ENCODE data around the gene FTO. TPM values are rescaled to one million over a fixed set of nuclear protein-coding genes. Genes with fewer than 3 reads are reported as not detected.

FTO gene
- total RNA-seq, 1 experiment from 2014 or later: 73.6 TPM

DNA sequence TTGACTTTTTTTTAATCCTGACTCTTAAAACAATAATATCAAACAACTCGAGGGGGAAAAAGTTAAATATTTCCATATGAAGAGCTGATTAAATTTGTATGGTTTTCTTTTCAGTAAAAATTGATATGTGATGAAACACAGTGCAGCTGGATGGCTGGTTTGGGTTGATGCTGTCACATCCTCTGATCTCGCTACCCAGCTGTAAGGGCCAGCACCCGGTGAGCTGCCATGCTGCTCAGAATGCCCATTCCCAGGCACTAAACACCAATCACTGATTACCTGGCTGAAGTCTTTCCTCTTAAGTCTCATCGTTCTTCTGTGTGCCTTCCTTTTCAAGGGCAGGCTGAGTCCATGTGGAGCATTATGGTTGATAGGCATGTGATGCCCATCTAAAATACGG is 348.3 kb downstream of the FTO start:
- DNase-seq (ENCODE audit: low spot score): no peak

DNA sequence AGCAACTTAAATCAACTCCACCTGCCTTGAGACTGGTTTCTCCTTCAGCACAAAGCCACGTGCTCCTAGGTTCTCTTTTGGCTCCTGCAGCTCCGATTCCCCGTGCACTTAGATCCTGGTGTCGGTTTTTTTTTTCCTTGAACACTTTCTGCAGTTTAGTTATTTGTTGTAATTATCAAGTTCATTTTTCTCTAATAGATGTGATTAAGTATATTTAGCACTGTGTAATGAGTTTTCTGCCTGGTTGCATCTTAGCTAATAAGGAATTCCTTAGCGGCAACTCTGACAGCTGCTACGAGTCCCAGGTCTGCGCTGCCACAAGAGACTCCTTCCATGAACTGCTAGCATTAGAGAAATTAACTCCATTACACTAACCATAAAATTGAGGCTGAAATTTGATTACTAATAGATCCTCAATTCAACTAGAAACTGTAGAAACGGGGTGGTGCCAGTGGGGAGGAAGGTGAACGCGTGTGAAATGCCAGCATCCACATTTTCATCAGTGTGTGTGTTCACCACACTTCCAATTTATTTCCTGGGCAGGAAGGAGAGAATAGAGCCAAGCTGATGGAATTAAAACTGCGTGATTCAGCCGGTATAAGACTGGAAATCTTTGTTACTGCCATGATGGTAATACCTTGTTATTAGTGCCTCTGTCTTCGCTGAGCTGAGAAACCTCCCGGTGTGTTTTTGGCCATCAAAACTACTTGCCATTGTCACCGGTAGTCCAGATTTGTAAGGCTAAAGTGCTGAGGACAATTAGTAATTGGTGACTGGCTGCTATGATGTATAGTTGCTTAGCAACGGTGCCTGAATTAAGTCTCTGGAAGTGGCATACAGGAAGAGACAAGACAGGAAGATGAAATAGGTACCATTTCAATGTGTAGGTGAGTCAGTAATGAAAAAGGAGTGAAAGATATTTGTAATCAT is 350.2 kb downstream of the FTO start:
- DNase-seq (ENCODE audit: low spot score): no peak

DNA sequence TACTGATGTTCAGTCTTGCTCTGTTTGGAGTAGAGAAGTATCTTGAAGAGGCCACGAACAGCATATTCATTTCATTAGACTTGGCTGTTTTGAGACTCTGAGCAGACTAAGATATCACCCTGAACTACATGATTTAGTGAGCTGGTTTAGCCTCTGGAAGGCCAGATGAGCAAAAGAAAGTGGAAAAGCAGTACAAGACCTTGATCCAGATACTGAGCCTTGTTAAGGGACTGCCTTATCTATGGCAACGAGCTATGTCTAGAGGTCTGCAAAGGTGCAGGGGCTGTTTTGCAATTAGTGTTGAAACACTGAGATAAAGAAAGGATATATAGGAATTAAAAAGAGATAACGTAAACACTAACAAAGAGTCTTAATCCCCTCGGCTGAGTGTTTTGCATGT is 351.2 kb downstream of the FTO start:
- no peak for DNase-seq (ENCODE audit: low spot score)

DNA sequence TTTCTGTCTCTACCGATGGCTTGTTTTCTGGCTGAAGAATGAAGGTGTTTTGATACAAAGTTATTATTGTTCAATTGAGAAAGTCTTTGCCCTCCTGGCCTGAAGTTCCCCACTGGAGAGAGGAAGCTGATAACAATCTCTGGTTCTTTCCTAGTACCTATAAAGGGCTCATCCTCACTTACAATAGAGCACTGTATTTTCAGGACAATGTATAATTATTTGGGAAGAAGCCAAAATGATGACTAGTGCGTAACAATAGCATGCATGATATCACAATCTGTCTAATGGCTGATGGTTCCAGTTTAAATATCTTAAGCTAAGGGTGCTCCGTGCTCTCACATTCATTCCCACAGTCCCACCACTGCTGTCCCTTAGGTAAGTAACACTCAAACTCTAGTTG is 351.9 kb downstream of the FTO start:
- no peak for DNase-seq (ENCODE audit: low spot score)

DNA sequence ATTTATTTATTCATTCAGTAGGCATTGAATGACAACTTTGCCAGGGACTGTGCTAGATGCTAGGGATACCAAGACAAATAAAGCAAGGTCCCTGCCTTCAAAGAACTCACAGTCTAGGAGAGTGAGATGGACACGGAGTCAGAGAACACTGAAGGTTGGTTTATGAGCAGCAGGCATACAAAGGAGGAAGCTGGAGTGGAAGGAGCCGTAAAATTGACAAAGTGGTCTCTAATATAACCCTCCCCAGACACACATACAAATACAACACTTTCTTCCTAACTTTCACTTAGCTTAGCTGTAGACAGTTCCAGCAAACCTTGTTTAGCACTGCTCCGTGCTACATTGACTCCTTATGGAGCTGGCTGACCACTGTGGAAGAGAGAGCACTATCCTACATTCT is 353.0 kb downstream of the FTO start:
- no peak for DNase-seq (ENCODE audit: low spot score)

DNA sequence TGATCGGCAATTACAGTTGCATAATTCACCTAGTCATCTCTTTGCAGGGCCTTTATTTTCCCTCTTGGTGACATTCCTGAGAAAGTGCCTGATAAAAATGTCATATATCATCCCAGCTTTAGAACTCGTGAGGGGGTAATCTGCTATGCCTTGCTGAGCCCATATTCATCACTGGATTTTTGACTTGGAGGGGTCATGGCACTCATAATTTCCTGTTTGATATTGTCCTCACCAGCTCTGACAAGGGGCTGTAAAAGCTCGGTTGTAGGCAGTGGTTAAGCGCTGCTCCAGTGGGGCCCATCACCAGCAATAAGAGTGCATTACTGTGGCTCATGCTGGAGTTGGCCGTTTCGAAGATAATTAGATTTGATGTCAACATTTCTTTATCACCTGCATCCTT is 355.4 kb downstream of the FTO start:
- no peak for DNase-seq (ENCODE audit: low spot score)

DNA sequence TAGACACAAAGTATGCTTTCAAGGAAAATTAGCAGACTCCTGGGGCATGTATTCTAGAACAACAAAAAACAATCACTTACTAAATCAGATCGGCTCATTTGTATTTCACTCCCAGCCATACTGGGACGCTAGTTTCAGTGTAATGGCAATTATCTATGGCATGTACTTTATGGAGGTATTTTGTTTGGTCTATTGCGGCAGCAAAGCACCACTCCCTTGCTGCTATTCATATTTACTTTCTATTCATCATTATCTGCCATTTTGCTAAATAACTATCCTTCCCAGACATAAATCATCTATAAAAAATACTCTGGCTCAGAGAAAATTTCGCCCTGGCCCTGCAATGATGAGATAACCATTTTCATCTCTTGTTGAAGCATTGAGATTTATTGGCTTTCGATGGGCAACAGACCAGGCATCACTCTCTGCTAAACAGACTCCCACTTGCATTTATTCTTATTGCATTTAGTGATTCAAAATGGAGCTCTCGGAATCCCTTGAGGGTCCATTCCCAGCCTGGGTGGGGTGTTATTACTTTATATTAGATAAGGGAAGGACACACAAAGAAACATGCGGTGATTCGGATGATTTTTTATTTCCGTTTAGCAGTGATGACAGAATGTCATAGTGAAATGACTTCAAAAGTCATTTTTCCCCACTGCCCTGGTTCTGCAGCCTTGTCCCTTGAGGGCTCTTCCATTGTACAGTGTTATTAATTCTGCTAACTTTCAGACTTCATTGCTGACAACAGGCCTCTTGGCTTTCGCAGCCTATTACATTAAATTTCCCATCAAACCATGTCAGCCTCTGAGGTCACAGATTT is 356.9 kb downstream of the FTO start:
- DNase-seq (ENCODE audit: low spot score): no peak

DNA sequence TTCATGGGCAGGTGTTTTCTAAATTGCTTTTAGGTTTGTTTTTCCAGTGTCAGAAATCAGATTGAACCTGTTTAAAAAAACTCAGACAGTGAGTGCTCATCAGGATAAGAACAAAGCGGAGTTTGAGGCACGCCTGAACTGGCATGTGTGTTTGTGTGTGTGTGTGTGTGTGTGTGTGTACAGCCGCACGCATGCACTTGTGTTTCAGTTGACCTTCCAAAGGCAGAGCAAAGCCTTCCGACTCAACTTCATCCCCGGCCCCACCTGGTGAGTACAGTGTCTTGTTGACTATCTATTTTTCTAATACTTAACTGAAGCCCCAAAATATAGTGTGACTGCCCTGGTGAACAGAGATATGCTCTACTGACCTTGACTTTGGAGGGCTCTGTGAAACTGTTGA is 357.5 kb downstream of the FTO start:
- DNase-seq (ENCODE audit: low spot score): no peak

DNA sequence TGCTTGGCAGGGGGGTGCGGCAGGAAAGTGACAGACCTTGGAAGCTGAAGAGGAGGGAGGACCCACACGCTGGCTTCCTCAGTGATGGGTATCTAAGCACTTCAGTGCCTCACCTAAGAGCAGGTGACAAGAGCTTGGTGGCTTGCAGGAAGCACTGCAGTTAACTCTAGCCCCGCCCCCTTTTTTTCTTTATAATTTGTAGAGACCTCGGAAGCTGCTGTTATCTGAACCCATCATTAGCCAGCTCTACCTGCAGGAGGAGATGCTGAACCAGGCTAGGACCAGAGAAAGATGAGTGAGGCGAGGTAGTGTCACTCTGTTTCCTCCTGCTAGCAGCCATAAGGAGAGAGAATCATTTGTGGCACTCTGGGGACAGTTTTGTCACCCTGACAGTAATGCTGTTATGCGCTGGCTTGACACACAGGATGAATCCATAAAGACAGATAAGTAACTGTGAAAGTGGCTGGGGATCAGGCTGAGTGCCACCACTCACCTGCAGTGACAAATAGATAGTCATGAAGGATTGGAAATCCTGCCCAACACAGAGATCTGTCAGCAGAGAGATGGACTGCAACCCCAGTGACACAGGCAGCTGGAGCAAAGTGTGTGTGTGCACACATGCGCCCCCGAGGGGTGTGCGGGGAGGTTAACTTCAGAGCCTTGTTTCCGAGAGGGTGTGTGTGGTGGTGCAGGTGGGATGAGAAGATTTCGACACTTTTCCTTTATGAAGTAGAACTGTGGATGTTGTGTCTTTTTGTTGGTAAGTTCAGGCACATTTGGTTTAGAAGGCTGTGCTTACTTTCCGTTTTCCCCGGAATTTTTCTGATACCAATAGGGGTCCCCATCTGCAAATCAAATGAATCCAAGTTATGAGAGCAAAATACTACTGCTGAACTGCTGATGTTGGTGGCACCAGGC is 358.7 kb downstream of the FTO start:
- DNase-seq (ENCODE audit: low spot score): no peak

DNA sequence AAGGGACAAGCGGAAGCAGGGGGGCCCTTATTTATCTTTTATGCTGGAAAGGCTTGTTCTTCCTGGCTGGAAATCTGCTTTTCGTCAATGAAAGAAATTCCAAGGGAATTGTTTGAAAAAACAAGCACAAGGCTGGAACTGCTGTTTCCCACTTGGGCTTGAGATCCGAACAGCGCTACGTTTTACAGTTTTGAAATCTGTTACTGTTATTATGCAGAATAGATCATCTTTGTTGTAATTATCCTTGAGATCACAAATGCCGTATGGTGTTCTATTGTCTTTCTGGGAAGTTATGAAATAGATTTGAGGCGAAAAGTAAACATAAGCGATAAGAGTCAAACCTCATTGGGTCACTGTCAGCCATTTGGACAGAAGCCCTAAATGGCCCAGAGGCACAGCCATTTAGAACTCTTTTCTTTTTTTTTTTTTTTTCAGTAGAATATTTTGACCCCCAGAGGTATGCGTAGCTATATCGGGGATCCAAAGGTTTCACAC is 359.4 kb downstream of the FTO start:
- DNase-seq (ENCODE audit: low spot score): no peak

DNA sequence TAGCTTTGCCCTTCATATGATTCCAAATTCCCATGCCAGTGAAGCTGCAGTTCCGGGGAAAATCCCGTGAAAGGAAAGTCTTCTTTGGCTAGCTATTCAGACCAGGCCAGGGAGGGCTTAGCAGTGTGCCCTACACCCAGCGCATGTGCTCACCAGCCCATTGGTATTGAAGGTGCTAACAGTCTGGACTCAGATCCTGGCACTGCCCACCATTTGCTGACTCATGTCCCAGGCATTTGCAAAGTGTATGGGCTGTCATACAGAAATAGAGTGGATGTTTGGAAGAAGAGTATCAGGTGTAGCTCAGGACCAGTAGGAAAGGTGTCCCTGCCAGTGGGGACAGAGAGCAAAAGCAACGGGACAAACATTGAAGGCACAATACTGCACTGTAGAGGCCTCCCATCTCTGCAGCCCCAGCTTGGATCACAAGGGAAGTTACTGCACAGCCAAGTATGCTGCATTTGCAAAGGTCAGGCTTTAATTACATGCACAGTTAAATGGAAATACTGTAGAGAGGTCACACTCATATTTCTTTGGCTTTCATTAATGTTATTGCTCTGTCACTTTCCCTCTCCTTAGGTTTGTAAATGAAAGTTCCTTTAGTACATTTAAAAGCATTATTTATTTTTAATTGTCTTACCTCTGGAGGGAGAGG is 362.6 kb downstream of the FTO start:
- peak; percentile 9 for DNase-seq (ENCODE audit: low spot score)

DNA sequence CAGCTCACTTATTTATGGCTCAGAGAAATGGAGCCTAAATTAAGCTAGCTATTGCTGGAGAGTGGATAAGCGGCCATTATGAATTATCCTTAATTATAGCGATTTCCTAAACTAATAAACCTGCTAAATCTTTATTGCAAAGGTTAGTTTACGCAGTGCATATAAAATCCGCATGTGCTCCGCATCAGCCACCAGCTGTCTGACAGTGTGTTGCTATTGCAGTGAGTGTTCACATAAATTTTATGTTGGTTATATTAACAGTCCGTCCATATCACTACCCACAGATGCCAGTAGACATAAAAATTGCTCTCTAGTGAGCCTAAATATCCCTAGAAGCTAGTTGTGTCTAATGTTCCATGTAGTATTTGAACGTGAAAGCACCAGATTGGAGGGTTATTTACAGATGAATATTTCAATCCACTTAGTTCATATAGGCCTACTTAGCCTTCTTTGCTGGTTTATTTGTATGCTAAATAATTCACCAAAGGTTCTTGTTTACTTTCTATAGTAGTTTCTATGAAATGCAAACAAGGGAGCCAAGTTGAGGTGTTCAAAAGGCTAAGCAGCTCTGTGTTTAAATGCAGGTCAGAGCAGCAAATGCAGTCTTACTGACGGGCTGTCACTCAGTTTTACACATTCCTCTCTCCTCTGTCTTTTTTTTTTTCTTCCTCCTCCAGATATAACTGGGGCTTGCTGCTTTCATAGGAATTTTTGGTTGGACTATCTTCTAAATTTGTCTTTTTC is 363.5 kb downstream of the FTO start:
- DNase-seq (ENCODE audit: low spot score): no peak

DNA sequence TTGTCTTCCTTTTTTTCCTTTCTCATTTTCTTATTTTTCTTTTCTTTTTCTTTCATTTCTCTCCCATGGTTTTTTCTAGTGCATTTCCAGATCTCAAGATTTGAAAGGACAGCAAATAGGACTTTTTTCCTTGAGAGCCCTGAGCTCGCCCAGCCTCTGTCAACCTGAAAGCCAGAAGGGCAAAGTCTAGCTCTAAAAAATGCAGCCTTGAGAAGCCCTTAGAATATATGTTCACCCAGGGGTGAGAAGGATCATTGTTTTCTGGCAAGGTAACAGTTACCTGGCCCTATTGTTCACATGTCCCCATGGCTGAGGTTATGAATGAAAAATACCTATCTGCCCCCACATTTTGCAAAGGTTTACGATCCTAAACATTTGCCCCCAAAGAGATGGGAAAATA is 364.3 kb downstream of the FTO start:
- no peak for DNase-seq (ENCODE audit: low spot score)

DNA sequence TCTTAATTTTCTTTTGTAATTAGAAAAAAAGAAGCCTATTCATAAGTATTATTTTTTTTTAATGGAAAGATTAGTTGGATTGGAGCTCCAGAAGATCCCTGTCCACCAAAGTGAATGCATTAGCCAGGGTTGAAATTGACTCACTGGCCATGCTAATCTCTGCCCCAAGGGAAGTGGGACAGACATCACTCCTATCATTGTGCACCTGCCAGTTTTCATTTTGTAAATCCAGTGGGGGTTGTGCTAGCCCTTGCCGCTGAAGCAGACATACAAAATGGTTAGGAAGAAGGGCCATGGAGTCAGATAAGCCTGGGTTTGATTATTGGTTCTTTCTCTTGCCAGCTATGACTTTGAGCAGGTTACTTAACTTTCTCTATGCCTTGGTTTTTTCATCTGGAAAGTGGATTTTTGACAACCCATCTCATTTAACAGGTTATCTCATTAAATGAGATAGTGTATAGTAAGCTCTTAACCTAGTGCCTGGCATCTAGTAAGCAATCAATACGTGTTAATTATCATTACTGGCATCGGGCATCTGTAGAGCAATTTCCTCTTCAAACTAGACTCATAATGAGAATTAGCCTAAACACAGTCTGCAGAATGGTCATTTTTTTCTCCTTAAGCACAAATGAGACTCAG is 365.8 kb downstream of the FTO start:
- DNase-seq (ENCODE audit: low spot score): no peak

DNA sequence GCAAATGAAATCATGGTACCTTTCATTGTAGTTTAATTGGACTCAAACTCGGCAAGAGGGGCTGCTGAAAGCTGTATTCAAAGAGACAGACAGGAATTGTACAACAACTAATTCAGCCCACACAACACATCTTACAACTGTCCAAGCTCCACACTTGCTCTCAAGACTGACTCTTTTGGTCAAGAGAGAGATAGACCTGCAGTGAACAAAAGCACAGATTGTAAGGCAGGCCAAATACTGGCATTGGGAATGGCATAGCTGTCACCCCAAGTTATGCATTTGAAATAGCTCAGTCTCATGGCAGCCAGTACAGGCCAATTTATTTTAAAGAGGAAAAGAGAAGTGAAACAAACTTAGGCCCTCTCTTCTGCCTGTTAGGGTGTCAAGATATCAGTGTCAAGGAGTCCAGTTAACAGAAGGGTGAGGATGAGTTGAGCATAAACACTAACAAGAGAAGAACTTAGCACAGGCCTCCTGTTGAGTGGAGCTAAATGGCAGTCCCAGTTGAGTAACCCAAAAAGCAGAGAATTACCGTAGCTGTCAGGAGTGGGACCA is 366.9 kb downstream of the FTO start:
- no peak for DNase-seq (ENCODE audit: low spot score)

DNA sequence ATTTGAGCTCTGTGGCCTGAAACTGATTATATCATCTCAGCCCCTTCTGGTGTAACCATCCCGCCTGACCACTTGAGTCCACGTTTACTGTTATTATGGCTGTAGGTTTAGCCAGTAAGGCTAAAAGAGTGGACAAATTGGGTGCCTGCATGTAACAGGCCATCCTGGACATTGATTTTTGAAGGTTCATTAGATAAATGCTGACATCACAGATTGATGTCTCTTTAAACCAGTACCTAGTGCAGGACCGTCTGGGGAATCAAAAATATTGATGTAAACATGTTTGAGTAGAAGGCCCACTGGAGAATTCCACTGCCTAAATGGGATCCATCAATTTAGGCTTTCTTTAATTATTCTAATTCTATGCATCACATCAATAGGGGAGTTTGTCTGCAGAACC is 367.6 kb downstream of the FTO start:
- DNase-seq (ENCODE audit: low spot score): no peak

DNA sequence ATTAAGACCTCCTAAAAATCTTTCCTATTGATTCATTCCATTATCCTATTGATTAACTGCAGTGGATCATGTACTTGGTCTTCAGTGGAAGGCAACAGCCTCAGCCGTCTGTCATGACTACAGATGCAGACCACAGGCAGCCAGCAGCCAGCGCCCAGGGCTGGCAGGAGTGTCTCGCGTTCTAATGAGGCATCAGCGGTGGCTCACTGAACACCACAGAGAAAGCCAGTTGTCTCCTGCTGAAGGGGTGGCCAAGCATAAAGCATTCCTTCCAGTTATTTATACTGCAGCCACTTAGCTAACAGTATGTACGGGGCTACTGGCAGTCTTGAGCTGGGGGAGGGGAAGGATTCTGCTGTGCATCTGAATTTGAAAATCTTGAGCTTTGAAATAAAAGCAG is 368.3 kb downstream of the FTO start:
- no peak for DNase-seq (ENCODE audit: low spot score)

DNA sequence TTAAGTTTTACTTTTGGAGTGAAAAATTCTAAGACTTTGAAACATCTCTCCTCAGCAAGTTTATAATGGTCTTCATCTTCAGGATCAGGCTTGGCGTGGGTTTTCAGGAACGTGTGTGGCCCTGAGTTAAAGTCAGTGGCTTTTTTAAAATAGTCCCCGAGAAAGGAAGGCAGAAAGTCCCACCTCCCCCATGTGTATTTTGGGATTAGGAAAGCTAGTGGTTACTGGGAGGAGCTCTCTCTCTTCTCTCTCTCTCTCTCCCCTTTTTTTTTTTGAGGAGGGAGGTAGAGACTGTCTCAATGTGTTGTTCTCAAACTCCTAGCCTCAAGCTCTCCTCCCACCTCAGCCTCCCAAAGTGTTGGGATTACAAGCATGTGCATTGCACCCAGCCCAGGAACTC is 369.4 kb downstream of the FTO start:
- no peak for DNase-seq (ENCODE audit: low spot score)

DNA sequence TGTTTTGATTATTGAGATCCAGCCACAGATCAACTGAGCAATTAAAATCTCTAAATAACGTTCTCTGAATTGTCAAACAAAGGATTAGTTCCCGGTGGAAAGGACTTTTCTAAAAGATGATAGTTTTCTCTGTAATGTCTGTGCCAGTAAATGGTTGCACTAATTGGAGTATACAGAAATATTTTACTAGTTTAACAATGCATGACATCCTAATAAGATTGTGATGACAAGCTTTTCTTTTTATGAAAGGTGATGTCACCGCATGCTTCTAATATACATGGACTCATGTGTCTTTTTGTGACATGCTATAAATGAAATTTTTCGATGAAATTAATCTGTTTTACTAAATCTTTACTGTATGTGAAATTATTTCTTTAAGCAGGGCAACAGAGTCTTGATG is 371.5 kb downstream of the FTO start:
- no peak for DNase-seq (ENCODE audit: low spot score)

All from H4 (cell line).